Endometrial microvascular endothelial cells (primary cell): Measurements from ENCODE around the gene AP2A1. TPM values are rescaled to one million over a fixed set of nuclear protein-coding genes. Genes with fewer than 3 reads are reported as not detected.
"Not testable (repeated sequence)": the region's sequence is repeated elsewhere in the genome, so short reads cannot be mapped to it uniquely, and the experiment has no call there.

Experiments used
- in situ Hi-C: cut with HindIII; loops from 2 replicates; pipeline ENCODE4 v1.10.0; 2017; ENCODE audit warnings: low sequenced_read_pairs, low pct_unique_long_range_greater_than_20kb; ENCODE audit errors: inconsistent ontology term
- total RNA-seq: library from RNA; depleted of rRNA; stranded (reverse); fragments of >200 nt; gene quantifications from one replicate; pipeline ENCODE4 v1.2.3, GENCODE V29; 2015; ENCODE audit errors: inconsistent ontology term

Gene AP2A1
- total RNA-seq, 1 donor from 2014 or later: 125 TPM

GRCh38 chr19:49807904-49808675 lies 41.3 kb downstream of the AP2A1 start:
- in situ Hi-C loops: no loop called here

GRCh38 chr19:49808711-49809159 lies 41.9 kb downstream of the AP2A1 start:
- in situ Hi-C loops: no loop called here

- in situ Hi-C loops: no loop called here
Observed at GRCh38 chr19:49809160-49809940, 42.5 kb downstream of the AP2A1 start.

GRCh38 chr19:49809941-49810389 lies 43.2 kb downstream of the AP2A1 start:
- in situ Hi-C loops: no loop called here

- in situ Hi-C loops: no loop called here
Observed at GRCh38 chr19:49811328-49811727, 44.5 kb downstream of the AP2A1 start.

- in situ Hi-C loops: no loop called here
Observed at GRCh38 chr19:49812452-49812996, 45.7 kb downstream of the AP2A1 start.

- in situ Hi-C loops: no loop called here
Observed at GRCh38 chr19:49812997-49813861, 46.4 kb downstream of the AP2A1 start, which contains the start of gene FUZ. FUZ (minus strand) TSS chr19:49813292; CDS start chr19:49813106, 186 bp downstream.

- in situ Hi-C loops: no loop called here
Observed at GRCh38 chr19:49814010-49814409, 47.2 kb downstream of the AP2A1 start.

- in situ Hi-C loops: no loop called here
Observed at GRCh38 chr19:49816590-49816989, 49.8 kb downstream of the AP2A1 start.

GRCh38 chr19:49817964-49818648 lies 51.3 kb downstream of the AP2A1 start, which contains the start of gene MED25:
MED25 (plus strand) TSS chr19:49818289; CDS start chr19:49818342, 53 bp downstream.
- in situ Hi-C loops: no loop called here

- in situ Hi-C loops: no loop called here
Observed at GRCh38 chr19:49818649-49819370, 52.0 kb downstream of the AP2A1 start.

- in situ Hi-C loops: not testable (repeated sequence)
Observed at GRCh38 chr19:49819452-49820115, 52.8 kb downstream of the AP2A1 start.

- in situ Hi-C loops: no loop called here
Observed at GRCh38 chr19:49820125-49820524, 53.3 kb downstream of the AP2A1 start.

- in situ Hi-C loops: no loop called here
Observed at GRCh38 chr19:49823472-49823871, 56.7 kb downstream of the AP2A1 start.

GRCh38 chr19:49824662-49825061 lies 57.9 kb downstream of the AP2A1 start:
- in situ Hi-C loops: no loop called here

GRCh38 chr19:49827034-49827433 lies 60.2 kb downstream of the AP2A1 start:
- in situ Hi-C loops: no loop called here

- in situ Hi-C loops: no loop called here
Observed at GRCh38 chr19:49829200-49829599, 62.4 kb downstream of the AP2A1 start.
